Inflammatory macrophage treated with lipopolysaccharide for 1 hour (primary cell): ENCODE measurements around the gene PPP1R12A.

ENCODE experiments used
- DNase-seq, 2 donors: peaks; one replicate each; pipeline ENCODE4 v3.0.0-alpha.2; 2020 to 2022

The PPP1R12A gene

DNA sequence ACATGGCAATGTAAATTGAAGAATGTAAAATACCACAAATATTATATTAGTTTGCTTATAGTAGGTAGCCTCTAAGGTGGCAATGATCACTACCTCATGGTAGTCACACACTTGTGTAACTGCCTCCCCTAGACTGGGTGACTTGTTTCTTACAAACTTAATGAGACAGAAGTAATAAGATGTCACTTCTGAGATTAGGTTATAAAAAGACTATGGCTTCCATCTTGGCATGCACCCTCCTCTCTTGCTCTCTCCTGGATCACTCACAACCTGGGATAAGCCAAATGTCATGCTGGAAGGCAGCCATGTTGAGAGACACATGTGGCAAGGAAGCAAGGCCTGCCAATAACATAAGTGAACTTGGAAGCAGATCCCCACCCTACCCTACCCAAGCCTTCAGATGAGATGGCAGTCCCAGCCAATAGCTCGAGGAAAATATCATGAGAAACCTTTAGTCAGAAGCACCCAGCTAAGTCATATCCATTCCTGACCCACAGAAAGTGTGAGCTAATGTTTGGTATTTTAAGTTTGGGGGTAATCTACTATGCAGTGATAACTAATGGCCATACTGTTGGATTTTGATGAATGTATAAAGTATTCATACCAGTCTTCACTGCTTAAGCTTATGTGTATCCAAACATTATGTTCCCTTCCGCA lies 43.3 kb downstream of the PPP1R12A start:
- no peak for DNase-seq

- no peak for DNase-seq
Observed at GRCh38 chr12:79887890-79888289, 47.0 kb downstream of the PPP1R12A start.

DNA sequence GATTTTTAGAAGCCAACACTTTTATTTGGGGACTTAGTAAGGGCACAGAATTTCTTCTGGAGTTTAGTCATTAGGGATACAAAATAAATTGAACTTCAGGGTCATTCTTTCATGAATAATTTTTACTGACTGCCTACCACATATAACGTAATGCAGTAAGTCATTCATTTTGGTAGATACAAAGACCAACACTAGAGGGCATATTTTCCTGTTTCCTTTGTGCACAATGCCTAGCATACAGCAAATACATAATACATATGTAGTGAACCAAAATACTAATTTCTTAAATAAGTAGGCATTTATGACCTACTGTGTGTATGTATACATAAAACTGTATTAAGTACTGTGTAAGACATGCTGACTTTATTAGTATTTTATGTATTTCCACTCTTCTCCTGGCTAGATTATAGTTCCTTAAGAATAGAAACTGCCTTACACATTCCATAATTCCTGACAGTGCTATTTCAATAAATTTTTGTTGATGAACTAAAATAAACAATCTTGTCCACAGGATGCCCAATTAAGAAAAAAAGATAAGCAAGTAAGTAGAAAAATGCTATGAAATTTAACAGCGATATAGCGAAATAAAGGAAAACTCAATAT lies 47.9 kb downstream of the PPP1R12A start:
- peak; percentile 44 to 79 for DNase-seq

GRCh38 chr12:79885911-79886490 lies 48.9 kb downstream of the PPP1R12A start:
- DNase-seq, result peak; percentile 32 to 34

- DNase-seq, result no peak
Observed at GRCh38 chr12:79884401-79885006, 50.4 kb downstream of the PPP1R12A start.

DNA sequence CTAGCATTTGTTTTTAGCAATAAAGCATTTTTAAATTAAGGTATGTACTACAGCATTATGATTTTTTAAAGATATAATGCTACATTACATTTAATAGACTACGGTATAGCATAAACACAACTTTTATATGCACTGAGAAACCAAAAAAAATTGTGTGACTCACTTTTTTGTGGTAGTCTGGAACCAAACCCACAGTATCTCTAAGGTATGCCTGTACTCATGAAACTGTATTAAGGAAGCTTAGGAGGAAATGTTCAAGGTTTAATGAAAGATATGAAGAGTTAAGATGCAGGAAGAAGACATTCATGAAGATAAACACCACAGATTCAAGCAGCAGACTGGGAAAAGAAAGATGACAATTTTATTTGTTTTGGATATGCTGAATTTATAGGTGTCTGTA lies 51.7 kb downstream of the PPP1R12A start:
- no peak for DNase-seq

DNA sequence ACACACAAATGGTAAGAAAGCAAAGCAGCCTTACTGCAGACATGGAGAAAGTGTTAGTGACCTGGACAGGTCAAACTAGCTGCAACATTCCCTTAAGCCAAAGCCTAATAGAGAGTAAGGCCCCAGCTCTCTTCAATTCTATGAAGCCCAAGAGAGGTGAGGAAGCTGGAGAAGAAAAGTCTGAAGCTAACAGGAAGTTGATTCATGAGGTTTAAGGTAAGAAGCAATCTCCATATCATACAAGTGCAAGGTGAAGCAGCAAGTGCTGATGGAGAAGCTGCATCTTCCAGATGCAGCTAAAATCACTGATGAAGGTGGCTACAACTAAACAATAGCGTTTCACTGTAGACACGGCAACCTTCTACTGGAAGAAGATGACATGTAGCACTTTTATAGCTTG lies 53.5 kb downstream of the PPP1R12A start:
- no peak for DNase-seq

GRCh38 chr12:79878506-79878905 lies 56.4 kb downstream of the PPP1R12A start:
- DNase-seq, result peak; percentile 30 to 71

- no peak for DNase-seq
Observed at GRCh38 chr12:79877246-79877645, 57.7 kb downstream of the PPP1R12A start.

DNA sequence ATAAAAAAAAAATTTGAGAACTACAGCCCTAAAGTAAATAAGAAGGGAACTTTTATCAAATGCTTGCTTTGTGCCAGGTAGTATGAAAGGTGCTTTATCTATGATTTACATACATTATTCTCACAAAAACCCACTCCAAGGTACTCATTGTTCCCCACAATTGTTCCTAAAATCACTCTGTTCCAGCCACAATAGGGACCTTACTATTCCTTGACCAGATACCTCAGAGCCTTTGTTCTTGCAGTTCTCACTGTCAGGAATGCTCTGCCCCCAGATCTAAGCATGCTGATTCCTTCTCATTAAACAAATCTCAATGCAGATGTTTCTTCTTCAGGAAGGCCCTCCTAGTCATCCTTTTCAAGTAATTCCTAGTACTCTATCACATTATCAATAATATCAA lies 60.2 kb downstream of the PPP1R12A start:
- DNase-seq, result no peak

DNA sequence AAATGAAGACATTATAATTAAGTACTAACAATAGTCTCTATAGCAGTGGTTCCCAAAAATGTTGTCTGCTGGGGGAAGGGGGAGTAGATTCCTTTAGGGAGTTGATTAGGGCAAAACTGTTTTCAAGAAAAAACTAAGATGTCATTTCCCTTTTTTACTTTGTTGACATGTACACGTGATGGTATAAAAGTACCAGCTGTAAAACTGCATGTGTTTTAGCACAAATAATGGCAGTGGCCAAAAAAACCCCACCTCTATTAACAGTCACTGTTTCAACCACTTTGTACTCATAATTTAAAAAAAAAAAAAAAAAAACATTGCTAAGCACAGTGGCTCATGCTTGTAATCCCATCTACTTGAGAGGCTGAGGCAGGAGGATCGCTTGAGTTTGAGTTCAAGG lies 61.7 kb downstream of the PPP1R12A start:
- peak; percentile 56 to 76 for DNase-seq

GRCh38 chr12:79871621-79872020 lies 63.3 kb downstream of the PPP1R12A start:
- DNase-seq, result peak; percentile 90 to 92

- peak; percentile 65 to 81 for DNase-seq
Observed at GRCh38 chr12:79870916-79871315, 64.0 kb downstream of the PPP1R12A start.

DNA sequence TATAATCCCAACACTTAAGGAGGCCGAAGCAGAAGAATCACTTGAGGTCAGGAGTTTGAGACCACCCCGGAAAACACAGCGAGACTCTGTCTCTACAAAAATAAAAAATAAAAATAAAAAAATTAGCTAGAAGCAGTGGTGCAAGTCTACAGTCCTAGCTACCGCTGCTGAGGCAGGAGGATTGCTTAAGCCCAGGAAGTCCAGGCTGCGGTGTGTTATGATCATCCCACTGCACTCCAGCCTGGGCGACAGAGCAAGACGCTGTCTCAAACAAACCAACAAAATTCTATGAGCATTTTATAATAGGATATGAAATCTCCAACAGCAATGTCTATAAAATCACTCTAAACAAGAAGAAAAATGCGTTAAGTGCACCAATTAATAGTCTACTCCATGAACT lies 75.3 kb downstream of the PPP1R12A start:
- DNase-seq, result peak; percentile 40 to 54

- DNase-seq, result no peak
Observed at GRCh38 chr12:79858518-79858917, 76.4 kb downstream of the PPP1R12A start.

DNA sequence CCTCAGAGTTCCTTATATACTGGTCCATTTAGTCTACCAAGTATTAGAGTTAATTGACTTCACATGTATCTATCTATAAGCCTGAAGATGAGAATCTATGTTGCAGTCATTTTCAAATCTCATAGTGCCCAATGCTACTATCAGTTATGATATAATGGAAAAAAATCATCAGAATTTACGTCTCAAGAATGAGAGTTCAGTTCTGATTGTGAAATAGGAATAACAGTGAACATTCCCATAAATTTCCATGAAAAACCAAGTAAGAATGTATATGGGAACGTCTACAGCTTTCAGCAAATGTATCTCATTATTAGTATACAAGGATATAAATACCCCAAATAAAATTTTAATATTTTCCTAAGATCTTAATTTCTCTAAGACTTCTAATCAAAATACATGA lies 77.2 kb downstream of the PPP1R12A start:
- no peak for DNase-seq

- DNase-seq, result no peak
Observed at GRCh38 chr12:79850610-79851299, 84.1 kb downstream of the PPP1R12A start.

DNA sequence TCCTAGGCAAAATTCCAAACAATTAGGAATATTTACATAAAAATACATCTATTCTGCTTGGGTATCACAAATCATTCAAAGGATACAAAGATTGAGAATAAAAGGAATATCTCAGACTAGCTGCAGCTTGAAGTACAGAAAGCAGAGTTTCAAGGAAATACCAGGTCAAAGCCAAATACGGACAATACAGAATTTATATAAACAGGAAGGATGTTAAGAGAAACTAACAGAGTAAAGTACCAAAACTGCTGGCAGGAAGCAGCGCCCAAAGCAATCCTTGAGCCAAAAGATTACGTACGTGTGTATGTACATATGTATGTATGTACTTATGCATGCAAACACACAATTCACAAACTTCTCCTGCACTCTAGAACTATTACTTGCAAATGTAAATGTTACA lies 86.6 kb downstream of the PPP1R12A start:
- DNase-seq, result no peak

DNA sequence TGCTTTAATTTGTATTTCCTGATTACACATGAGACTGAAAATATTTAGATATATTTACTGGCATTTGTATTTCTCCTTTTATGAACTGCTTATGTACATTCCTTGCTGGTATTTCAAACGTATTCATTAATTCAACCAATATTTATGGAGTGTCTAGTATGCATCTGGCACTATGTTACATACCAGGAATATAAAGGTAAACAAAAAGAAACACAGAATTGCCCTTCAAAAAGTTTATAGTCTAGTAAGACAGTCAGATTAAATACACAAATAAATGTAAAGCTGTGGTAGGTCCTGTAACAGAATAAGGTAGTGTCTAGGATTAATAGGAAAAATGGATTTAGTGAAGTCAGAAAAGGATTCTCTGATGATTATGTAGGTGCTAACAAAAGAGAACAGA lies 87.5 kb downstream of the PPP1R12A start:
- no peak for DNase-seq

- no peak for DNase-seq
Observed at GRCh38 chr12:79844693-79845092, 90.2 kb downstream of the PPP1R12A start.

- no peak for DNase-seq
Observed at GRCh38 chr12:79843978-79844377, 90.9 kb downstream of the PPP1R12A start.

- no peak for DNase-seq
Observed at GRCh38 chr12:79842630-79843029, 92.3 kb downstream of the PPP1R12A start.

DNA sequence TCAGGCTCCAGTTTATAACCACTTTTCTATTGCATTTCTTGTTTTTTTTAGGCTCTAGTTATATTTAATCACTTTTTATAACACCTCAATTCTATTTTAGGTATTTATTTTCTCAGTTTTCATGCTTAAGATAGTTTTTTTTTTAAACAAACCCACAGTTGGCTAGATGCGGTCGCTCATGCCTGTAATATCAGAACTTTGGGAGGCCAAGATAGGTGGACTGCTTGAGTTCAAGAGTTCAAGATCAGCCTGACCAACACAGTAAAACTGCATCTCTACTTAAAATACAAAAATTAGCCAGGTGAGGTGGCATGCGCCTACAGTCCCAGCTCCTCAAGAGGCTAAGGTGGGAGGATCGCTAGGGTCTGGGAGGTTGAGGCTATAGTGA lies 93.0 kb downstream of the PPP1R12A start:
- no peak for DNase-seq
